Activated CD4-positive, alpha-beta T cell treated with anti-CD3 and anti-CD28 coated beads, Interleukin-2, amount 50 U/mL, for 4 hours (primary cell): ENCODE results near the gene MARCHF4.

Experiments used
- DNase-seq, 2 experiments: peaks; one replicate each; pipeline ENCODE4 v3.0.0-alpha.2; 2020

MARCHF4 gene

GRCh38 chr2:216348756-216349308 lies 23.5 kb downstream of the MARCHF4 start:
- DNase-seq: no peak

GRCh38 chr2:216346781-216347180 lies 25.5 kb downstream of the MARCHF4 start:
- no peak for DNase-seq

GRCh38 chr2:216345846-216346245 lies 26.4 kb downstream of the MARCHF4 start:
- no peak for DNase-seq

DNA sequence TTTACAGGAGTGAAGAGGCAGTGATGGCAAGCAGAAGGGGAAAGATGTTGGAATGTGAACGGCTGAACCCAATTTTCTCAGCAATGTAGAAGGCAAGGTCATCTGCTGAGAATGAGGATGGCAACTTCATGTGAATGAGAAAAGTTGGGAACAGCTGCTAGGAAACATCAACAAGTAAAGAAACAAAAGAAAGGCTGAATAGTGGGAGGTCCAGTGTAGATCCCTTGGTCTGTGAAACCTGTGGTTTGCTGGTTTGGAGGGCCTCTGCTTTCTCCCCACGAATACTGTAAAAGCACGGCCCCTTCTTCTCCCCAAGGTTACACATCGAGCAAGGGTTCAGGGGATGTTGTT lies 27.4 kb downstream of the MARCHF4 start:
- no peak for DNase-seq

DNA sequence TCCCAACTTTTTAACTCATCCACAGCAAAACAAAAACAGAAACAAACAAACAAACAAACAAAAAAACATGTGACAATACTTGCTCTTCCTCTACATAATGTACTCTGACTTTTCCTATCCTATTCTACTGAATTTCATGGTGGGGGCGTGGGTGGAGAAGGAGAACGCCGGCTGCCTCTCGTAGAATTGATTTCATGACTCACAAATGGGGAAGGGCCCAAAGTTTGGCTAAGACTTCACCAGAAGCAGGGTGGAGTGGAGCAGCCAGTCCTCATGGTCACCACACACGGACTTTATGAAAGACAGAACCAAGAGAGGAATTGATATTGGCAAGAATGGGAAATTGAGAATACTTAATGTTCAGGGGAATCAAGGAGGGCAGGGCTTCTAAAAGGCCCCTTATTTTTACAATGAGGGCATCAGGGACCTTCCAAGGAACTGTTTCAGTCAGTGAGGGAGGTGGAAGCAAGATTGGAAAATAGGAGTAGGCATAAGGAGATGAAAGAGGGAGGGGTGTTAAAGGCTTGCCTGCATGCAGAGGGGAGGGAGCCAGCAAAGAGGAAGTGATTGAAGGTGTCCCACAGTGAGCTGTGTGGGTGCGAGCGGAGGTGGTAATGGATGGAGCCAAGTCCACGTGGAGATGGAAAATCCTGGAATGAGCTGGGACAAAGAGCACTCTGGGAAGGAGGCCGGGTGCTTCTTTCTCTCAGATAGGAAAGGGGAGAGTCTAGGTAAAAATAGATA lies 27.9 kb downstream of the MARCHF4 start:
- DNase-seq: no peak

- no peak for DNase-seq
Observed at GRCh38 chr2:216343221-216343980, 28.9 kb downstream of the MARCHF4 start.

GRCh38 chr2:216341121-216341520 lies 31.2 kb downstream of the MARCHF4 start:
- DNase-seq: no peak

DNA sequence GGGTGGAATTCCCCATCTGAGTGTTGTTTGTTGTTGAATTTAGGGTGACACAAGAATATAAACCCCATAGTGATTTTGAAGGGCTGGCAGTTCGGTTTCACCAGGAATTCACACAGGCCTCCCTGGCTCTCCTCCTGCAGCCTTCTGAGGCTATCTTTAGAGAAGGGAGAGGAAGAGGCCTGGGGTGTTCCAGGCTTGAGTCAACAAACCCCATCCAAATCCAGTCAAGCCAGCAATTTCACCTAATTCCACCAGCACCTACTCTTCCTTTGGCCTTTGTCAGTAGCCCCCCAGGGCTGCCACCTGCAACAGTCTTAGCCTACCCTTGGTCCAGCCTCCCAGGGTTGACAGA lies 32.0 kb downstream of the MARCHF4 start:
- no peak for DNase-seq

DNA sequence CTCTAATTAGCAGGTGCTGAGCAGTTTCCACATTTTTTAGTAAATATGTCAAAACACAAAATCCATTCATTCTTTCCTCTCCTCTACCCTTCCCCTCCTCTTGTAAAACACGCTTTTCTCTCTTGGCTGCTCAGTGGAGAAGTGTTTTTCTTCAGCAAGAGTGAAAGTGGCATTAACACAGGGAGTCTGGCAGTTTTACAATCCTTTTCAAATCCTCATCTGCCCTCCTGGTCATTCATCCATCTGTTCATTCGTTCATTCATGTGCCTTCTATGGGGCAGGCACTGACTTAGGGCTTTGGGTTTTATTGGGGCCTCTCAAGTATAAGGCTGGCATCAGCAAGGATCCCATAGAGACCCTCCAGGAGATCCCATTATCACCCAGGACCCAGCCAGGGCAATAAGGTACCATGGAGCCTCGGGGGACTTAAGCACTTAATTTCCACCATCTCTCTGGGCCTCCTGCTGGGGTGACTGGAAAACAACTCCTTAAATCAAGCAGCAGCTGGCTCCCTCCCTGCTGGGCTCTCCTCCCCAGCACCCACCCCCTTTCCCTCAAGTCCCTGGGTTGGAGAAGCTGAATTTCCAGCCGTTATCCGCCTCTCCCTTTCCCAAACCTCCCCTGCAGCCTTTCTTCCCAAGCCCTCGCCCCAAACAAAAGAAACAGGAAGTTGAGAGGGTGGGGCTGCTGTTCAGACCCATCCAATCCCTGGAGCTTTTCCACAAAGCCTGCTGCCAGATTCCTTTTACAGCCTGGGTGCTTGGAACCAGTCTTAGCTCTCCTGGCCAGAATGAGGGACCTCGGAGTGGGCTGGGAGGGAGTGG lies 32.6 kb downstream of the MARCHF4 start:
- no peak for DNase-seq

DNA sequence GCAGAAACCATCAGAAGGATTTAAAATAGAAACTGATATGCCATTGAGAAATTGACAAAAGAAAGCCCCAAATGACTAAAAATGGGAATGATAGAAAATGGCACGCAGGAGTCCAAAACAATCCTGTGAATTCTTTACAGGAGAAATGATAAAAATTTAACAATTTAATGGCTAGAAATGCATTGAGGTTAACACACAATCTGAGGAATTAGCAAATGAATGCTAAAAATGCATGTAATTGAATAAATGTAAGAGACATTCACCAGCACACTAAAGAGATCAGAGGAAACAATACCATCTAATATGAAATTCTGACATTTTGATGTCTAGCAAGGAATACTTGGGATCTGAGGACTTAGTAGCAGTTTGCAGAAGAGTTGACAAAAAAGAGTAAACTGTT lies 37.0 kb downstream of the MARCHF4 start:
- DNase-seq: no peak

DNA sequence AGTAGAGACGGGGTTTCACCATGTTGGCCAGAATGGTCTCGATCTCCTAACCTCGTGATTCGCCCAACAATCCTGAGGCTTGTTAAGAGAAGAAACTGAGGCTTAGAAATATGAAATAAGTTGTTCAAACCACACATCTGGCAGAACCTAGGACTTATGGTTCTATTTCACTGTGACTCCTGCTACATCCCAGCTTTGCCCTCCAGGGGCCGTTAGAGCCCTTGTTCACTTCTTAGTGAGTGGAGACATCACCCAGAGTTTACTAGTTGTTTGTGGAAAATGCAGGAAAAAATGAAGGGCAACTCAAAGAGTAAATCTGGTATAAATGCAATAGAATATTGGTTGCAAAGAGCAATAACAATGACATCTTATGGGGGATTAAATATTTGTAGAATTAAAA lies 43.9 kb downstream of the MARCHF4 start:
- no peak for DNase-seq

- DNase-seq: no peak
Observed at GRCh38 chr2:216327447-216327935, 44.8 kb downstream of the MARCHF4 start.
